GM12891 (cell line): ENCODE results near the gene CCDC124.
A peak's percentile ranks its signal among the peaks of the same experiment; 100 is the strongest.

Experiments
- POLR2A ChIP-seq: IDR thresholded peaks from 2 replicates; pipeline ENCODE4 v1.6.1; 2011; ENCODE audit warnings: low read depth, low read length, control low read depth
- POLR2AphosphoS5 ChIP-seq: IDR thresholded peaks from 2 replicates; pipeline ENCODE4 v1.6.1; 2011; ENCODE audit warnings: low read depth, low read length, control low read depth
- POU2F2 ChIP-seq: IDR thresholded peaks from 2 replicates; pipeline ENCODE4 v1.6.1; 2011; ENCODE audit warnings: low read depth, mild to moderate bottlenecking, control low read depth, low read length, moderate library complexity
- TAF1 ChIP-seq: IDR thresholded peaks from 2 replicates; pipeline ENCODE4 v1.6.1; 2011; ENCODE audit warnings: low read depth, low read length, control low read depth

DNA sequence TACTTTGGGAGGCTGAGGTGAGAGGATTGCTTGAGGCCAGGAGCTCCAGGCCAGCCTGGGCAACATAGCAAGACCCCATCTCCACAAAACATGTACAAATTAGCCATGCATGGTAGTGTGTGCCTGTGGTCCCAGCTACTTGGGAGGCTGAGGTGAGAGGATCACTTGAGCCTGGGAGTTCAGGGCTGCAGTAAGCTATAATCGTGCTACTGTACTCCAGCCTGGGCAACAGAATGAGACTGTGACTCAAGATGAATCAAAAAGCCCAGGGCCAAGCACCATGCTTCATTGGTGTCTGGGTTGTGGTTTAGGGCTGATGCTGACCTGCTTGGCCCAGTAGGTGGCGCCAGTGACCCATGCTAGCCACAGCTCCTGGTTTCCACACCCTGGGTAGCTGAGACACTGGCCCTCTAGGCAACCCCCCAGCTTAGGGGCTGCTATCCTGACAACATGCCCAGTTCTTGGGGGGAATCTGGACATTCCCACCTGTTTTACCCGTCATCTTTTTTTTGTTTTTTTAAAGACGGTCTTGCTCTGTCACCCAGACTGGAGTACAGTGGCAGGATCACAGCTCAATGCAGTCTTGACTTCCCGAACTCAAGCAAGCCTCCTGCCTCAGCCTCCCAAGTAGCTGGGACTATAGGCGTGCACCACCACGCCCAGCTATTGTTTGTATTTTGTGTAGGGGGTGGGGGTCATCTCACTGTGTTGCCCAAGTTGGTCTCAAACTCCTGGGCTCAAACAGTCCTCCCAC lies 5.5 kb downstream of the CCDC124 start:
- TF ChIP-seq POLR2A = no peak
- no peak for TF ChIP-seq POLR2AphosphoS5
- TF ChIP-seq TAF1 = no peak
- TF ChIP-seq POU2F2 = 0 out of 2 replicates have a peak, but pooled peaks have one; percentile 13
